Activated naive CD8-positive, alpha-beta T cell treated with anti-CD3 and anti-CD28 coated beads for 36 hours (primary cell): ENCODE data around the gene THBS3. TPM values are rescaled to one million over a fixed set of nuclear protein-coding genes. Genes with fewer than 3 reads are reported as not detected.
"Not testable (repeated sequence)": the region's sequence is repeated elsewhere in the genome, so short reads cannot be mapped to it uniquely, and the experiment has no call there.

Experiments used
- DNase-seq: peaks from one replicate; pipeline ENCODE4 v3.0.0; 2021
- H3K27ac Mint-ChIP-seq: one replicate; pipeline ENCODE4 v1.8.0; 2022; ENCODE audit warnings: mild to moderate bottlenecking, moderate library complexity, mixed read lengths
- H3K27me3 Mint-ChIP-seq: one replicate; pipeline ENCODE4 v1.8.0; 2022; ENCODE audit warnings: mild to moderate bottlenecking, mixed read lengths
- H3K36me3 Mint-ChIP-seq: one replicate; pipeline ENCODE4 v1.8.0; 2021; ENCODE audit warnings: mild to moderate bottlenecking, mixed read lengths
- H3K4me1 Mint-ChIP-seq: one replicate; pipeline ENCODE4 v1.8.0; 2021; ENCODE audit warnings: mixed read lengths
- H3K4me3 Mint-ChIP-seq: one replicate; pipeline ENCODE4 v1.8.0; 2022; ENCODE audit warnings: mild to moderate bottlenecking, moderate library complexity, mixed read lengths
- H3K9me3 Mint-ChIP-seq: one replicate; pipeline ENCODE4 v1.8.0; 2022; ENCODE audit warnings: mixed read lengths
- total RNA-seq, 2 experiments: library from RNA; stranded (reverse); gene quantifications; one replicate each; pipeline ENCODE4 v1.2.3, GENCODE V29; 2021

Gene THBS3
- total RNA-seq, 2 experiments from 2014 or later, result 7.4 to 9.3 TPM

DNA sequence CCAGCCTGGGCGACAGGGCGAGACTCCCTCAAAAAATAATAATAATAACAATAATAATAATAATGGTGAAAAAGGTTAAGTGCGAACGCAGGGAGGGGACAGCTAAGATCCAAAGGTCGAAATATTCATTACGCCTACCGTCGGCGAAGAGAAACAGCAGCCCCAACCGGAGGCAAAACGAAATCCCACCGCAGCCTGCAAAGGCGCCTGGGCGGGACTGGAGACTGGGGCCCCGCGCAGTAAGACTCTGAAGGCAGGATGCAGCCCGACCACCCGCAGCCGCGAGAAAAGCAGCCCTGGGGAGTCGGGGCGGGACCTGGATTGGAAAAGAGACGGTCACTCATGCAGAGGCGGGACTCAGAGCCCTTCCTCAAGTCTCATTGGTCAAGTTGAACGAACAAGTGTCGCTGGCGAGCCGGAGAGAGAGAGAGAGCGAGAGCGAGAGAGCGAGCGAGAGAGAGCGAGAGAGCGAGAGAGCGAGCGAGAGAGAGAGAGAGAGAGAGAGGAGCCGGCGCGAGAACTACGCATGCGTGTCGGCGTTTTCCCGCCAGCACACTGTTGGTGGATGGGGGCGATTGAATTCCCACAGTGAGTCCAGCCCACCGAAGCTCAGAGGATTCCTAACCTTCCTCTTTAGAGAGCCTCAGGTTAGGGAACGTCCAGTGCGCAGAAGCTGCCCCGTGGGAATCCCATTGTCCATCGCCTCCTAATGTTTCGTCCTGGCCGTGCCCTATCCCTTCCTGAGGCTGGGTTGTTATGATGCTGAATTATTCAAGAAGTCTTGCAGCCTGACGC, 36.9 kb upstream of the THBS3 start:
- Mint-ChIP-seq H3K27ac (peak overlapping the region; percentile 84), H3K9me3 (no peaks in the 10 kb centered on the region), H3K4me3 (peak overlapping the region; percentile 95), H3K4me1 (peaks cover 33% of the 10 kb centered on the region), H3K27me3 (peaks cover 4% of the 10 kb centered on the region), H3K36me3 (peaks cover 24% of the 10 kb centered on the region)
- DNase-seq, result peak; percentile 99

DNA sequence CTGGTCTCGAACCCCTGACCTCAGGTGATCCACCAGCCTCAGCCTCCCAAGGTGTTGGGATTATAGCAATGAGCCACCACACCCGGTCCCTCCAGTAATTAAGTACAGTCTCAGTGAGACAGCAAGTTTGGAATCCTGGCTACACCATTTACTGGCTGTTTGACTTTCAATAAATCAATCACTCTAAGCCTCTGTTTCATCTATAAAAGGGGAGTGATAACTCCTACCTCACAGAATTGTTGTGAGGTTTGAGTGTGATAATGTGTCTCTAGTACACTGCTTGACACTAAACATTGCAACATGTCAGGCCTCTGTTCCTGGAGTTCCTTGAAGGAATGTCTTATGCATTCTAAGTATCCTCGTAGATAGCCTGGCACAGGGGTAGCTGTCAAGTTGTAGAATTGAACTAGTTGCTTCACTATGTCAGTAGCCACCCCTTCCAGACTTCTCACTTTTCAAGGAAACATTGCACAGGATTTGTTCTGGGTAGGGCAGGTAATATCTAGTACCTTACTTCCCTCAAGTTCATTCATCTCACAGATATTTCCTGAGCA, 35.2 kb upstream of the THBS3 start:
- Mint-ChIP-seq H3K36me3 (peaks cover 25% of the 10 kb centered on the region), H3K27ac (peak overlapping the region; percentile 84), H3K4me1 (peaks cover 33% of the 10 kb centered on the region), H3K4me3 (peak overlapping the region; percentile 95), H3K27me3 (peaks cover 4% of the 10 kb centered on the region), H3K9me3 (no peaks in the 10 kb centered on the region)
- DNase-seq, result no peak

DNA sequence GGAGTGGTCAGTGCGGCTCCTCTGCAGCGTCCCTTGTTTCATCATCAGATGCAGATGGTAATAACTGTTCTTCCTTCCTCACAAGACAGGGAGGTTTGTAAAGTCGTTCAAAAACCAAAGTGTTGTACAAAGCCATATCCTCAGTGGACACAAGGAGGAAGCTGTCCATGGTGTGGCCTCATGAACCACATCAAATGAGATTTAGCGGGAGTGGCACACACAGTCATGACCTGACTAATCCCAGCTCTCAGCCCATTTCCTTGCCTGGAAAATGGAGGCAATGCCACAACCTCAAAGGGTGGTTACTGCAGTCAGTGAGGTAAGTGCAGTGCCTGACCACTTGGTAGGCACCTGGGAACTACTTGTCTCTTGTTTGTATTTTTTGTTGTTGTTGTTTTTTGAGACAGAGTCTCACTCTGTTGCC, 34.2 kb upstream of the THBS3 start:
- peaks cover 33% of the 10 kb centered on the region for H3K4me1 Mint-ChIP-seq
- peaks cover 4% of the 10 kb centered on the region for H3K27me3 Mint-ChIP-seq
- H3K27ac Mint-ChIP-seq, result peak overlapping the region; percentile 82
- peaks cover 25% of the 10 kb centered on the region for H3K36me3 Mint-ChIP-seq
- peak overlapping the region; percentile 52 for H3K4me3 Mint-ChIP-seq
- H3K9me3 Mint-ChIP-seq, result no peaks in the 10 kb centered on the region
- DNase-seq, result no peak

DNA sequence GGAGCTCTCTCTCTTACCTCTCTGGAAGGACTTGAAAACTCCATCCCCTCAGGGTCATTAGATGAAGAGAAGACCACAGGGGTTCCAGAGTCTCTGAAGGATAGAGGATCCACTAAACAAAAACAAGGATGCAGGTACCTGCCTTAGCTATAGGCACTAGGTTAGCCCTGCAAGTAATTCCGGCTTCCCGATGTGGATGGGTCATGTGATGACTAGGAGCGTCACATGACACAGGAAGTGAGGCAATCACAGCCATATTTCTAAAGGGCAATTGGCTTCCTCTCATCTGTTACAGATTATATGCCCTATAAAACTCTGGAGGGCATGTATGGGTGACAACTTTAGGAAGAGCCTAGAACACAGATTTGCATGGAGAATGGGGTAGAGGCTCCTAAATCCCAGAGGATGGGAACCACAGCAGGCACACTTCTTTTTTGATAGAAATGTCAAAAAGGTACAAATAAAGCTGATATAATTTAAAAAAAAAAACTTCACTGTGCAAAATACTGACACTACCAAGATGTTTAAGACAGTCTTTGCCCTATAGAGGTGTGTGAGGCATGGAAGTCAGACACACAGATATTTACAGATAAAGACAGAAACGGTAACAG, 33.5 kb upstream of the THBS3 start:
- H3K4me3 Mint-ChIP-seq, result peak overlapping the region; percentile 83
- peaks cover 24% of the 10 kb centered on the region for H3K36me3 Mint-ChIP-seq
- peaks cover 4% of the 10 kb centered on the region for H3K27me3 Mint-ChIP-seq
- H3K27ac Mint-ChIP-seq, result peak overlapping the region; percentile 82
- no peaks in the 10 kb centered on the region for H3K9me3 Mint-ChIP-seq
- peaks cover 31% of the 10 kb centered on the region for H3K4me1 Mint-ChIP-seq
- DNase-seq, result peak; percentile 58

DNA sequence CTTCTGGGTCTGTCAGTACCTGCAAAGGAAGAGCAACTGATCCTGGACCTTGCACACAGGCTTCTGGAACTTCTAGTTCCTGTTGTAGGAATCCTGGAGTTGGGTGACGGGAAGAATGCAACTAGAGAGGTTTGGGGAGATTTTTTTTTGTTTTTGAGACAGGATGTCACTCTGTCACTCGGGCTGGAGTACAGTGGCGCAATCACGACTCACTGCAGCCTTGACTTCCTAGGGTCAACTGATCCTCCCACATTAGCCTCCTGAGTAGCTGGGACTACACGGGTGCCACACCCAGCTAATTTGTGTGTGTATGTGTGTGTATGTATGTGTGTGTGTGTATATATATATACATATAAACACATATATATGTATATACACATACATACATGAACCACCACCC, 28.8 kb upstream of the THBS3 start:
- no peaks in the 10 kb centered on the region for H3K9me3 Mint-ChIP-seq
- no peaks in the 10 kb centered on the region for H3K27me3 Mint-ChIP-seq
- H3K27ac Mint-ChIP-seq, result no peak overlapping the region
- peaks cover 9% of the 10 kb centered on the region for H3K4me1 Mint-ChIP-seq
- DNase-seq, result no peak
- H3K36me3 Mint-ChIP-seq, result peaks cover 4% of the 10 kb centered on the region
- no peak overlapping the region for H3K4me3 Mint-ChIP-seq

DNA sequence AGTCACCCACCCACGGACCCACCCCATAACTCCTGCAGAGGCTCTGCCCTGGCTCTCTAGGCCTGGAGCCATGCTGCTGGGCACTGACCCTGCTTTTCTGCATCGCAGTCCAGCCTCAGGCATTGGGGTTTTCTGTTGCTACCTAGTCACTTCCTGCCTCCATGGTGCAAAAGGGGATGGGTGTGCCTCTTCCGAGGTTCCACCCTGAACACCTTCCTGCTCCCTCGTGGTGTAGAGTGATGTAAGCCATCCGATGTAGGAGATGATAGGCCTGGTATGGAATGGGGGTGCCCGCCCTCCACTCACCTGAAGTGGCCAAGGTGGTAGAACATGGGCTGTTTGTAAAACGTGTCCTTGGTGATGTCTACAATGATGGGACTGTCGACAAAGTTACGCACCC, 27.7 kb upstream of the THBS3 start:
- not testable (repeated sequence) for H3K36me3 Mint-ChIP-seq, DNase-seq, H3K4me1 Mint-ChIP-seq, H3K27me3 Mint-ChIP-seq, H3K9me3 Mint-ChIP-seq, H3K4me3 Mint-ChIP-seq, H3K27ac Mint-ChIP-seq

DNA sequence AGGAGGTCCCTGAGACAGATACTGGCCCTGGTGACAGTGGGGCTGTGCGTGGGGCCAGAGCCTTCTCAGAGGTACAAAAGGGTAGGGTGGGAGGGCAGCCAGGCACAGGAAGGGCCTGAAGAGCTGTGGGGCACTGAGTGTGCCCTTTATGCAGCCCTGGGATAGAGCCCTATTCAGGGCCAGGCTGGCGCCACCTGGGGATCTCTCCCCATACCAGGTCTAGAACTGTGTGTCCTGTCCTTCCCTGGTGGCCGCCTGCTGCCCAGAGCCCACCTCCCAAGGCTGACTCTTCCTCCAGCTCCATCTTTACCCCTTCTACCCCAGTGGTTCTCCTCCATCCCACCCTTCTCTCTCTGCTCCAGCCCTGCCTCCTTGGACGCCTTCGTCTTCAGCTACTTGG, 25.8 kb upstream of the THBS3 start:
- not testable (repeated sequence) for H3K4me3 Mint-ChIP-seq, H3K27ac Mint-ChIP-seq, H3K27me3 Mint-ChIP-seq, H3K4me1 Mint-ChIP-seq, DNase-seq, H3K9me3 Mint-ChIP-seq, H3K36me3 Mint-ChIP-seq

DNA sequence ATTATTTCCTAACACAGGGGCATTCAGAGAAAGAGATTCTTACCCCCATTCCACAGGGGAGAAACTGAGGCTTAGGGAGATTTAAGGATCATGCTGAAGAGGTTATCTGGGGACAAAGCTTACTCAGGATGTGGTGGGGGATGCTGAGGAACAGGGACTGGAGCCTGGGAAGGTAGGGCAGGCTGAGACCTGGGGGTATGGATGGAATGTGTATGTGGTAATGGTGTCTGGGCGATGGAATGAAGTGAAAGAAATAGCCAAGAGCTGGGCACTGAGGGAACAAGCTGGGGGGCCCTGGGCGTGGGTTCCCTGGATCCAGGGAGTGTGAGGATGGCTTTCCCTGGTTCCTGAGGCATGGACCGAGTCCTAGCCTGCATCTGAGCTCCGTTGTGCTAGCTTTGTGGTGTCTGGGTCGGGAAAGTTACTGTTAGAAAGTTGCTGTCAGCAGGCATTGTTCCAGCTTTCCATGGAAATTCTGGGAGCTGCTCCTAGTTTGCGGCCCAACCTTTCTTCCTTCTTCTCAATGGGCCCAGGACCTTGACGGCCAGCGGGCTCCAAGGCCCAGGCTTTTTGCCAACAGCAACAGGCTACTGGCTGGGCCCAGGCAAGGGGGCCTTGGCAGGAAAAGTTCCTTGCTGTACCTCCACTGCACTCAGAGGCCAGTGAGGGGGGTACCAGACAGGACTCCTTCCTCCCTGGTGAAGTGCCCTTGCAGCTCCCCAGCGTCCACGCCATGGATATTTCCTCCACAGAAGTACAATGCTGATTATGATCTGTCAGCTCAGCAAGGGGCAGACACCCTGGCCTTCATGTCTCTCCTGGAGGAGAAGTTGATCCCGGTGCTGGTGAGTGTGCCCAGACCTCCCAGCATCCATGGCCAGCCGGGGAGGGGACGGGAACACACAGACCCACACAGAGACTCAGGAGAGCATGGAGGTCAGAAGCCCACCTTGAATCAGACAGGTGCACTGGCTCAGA, 24.6 kb upstream of the THBS3 start:
- DNase-seq, H3K27me3 Mint-ChIP-seq, H3K27ac Mint-ChIP-seq, H3K4me3 Mint-ChIP-seq, H3K9me3 Mint-ChIP-seq, H3K36me3 Mint-ChIP-seq, H3K4me1 Mint-ChIP-seq: not testable (repeated sequence)

DNA sequence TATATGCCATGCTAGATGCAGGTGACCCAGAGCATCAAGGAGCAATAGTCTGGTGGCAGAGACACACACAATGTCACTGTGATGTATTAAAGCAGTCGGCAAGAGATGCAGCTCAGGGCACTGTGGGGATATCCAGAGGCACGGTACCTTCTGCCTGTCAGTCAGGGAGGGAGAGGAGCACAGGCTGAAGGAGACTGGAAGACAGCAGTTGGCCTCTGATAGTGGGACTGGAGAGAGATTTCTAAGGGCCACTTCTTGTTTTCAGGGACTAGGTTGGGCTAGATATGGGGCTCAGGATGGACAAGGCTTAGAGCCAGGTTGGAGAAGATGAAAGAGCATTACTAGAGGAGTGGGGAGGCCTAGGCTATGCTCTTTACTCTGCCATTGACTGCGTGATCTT, 23.6 kb upstream of the THBS3 start:
- DNase-seq, H3K9me3 Mint-ChIP-seq, H3K27ac Mint-ChIP-seq, H3K27me3 Mint-ChIP-seq, H3K4me3 Mint-ChIP-seq, H3K36me3 Mint-ChIP-seq: not testable (repeated sequence)
- peaks cover 12% of the 10 kb centered on the region for H3K4me1 Mint-ChIP-seq

DNA sequence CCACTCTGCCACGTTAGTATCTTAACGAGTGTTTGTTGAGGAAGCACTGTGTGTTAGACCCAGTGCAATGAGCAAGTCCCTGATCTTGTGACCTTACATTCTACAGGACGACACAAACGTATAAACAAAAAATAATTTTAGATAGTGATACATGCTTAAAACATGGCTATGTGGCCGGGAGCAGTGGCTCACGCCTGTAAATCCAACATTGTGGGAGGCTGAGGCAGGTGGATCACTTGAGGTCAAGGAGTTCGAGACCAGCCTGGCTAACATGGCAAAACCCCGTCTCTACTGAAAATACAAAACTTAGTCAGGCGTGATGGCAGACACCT, 20.4 kb upstream of the THBS3 start:
- no peaks in the 10 kb centered on the region for H3K27me3 Mint-ChIP-seq
- H3K4me1 Mint-ChIP-seq, result peaks cover 22% of the 10 kb centered on the region
- DNase-seq, result no peak
- H3K4me3 Mint-ChIP-seq, result peak overlapping the region; percentile 95
- H3K36me3 Mint-ChIP-seq, result peaks cover 12% of the 10 kb centered on the region
- H3K27ac Mint-ChIP-seq, result peak overlapping the region; percentile 97
- no peaks in the 10 kb centered on the region for H3K9me3 Mint-ChIP-seq

DNA sequence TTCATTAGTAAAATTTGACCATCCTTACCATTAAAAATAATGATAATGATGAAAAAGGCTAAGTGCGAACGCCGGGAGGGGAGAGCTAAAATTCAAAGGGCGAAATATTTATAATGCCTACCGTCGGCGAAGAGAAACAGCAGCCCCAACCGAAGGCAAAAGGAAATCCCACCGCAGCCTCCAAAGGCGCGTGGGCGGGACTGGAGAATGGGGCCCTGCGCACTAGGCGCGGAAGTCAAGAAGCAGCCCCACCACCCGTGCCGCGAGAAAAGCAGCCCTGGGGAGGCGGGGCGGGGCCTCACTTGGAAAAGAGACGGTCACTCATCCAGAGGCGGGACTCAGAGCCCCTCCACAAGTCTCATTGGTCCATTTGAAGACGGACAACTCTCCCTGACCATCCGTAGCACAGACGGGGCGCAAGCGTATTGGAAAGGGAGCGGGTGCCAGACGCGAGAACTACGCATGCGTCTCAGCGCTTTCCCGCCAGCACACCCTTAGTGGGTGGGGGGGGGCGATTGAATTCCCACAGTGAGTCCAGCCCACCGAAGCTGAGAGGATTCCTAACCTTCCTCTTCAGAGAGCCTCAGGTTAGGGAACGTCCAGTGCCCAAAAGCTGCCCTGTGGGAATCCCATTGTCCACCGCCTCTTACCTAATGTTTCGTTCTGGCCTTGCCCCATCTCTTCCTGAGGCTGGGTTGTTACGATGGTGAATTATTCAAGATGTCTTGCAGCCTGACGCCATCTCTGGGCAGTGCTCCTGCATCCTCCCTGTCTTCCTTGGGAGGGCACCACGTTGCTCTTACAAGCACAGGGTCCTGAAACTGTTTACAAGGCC, 19.8 kb upstream of the THBS3 start:
- Mint-ChIP-seq H3K4me1 (peaks cover 22% of the 10 kb centered on the region), H3K9me3 (no peaks in the 10 kb centered on the region), H3K36me3 (peaks cover 12% of the 10 kb centered on the region), H3K4me3 (peak overlapping the region; percentile 95), H3K27ac (peak overlapping the region; percentile 97), H3K27me3 (no peaks in the 10 kb centered on the region)
- DNase-seq, result peak; percentile 99

DNA sequence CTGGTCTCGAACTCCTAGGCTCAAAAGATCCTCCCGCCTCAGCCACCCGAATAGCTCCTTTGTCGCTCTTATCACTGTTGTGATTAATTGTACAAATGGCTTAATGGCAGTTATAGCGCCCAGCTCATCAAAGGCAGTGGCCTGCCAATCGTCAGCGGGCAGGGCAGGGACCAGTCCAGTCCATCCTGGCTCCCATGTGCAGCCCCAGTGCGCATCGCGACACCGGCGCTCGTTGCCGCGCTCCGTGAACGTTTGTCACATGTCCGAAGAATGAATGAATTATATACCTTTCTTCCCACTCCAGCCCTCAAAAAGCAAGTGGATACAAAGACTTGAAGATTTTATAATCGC, 19.2 kb upstream of the THBS3 start:
- H3K27ac Mint-ChIP-seq, result peak overlapping the region; percentile 97
- peak overlapping the region; percentile 95 for H3K4me3 Mint-ChIP-seq

DNA sequence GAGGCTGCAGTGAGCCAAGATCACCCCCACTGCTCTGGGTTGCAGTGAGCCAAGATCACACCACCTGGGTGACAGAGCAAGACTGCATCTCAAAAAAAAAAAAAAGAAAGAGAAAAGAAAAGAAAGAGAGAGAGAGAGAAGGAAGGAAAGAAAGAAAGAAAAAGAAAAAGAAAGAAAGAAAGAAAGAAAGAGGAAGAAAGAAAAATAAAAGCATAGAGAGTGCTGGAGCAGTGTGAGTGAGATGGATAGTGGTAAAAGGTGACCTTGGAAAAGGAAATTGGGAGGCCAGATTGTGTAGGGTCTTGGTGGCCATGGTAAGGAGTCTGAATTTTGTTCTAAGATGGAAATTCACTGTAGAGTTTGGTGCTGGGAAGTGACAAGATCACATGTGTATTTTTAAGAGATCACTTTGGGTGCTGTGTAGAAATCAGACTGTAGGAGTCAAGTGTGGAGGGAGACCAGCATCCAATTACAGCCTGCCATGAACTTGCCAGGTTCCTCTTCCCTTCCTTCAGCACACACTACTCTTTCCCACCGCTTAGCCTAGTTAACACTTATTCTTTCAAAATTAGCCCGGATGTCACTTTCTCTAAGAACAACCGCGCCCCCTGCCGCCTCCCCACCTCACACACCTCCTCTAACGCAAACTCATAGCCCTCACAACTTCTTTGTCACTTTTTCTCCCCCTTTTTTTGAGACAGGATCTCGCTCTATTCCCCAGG, 18.7 kb upstream of the THBS3 start:
- Mint-ChIP-seq H3K27ac (peak overlapping the region; percentile 97), H3K27me3 (no peaks in the 10 kb centered on the region), H3K9me3 (no peaks in the 10 kb centered on the region), H3K4me1 (peaks cover 22% of the 10 kb centered on the region), H3K36me3 (peaks cover 12% of the 10 kb centered on the region), H3K4me3 (peak overlapping the region; percentile 95)
- DNase-seq, result peak; percentile 74

More for the DNA sequence above, 19.2 kb upstream of the THBS3 start:
- Mint-ChIP-seq H3K36me3 (peaks cover 12% of the 10 kb centered on the region), H3K4me1 (peaks cover 22% of the 10 kb centered on the region), H3K9me3 (no peaks in the 10 kb centered on the region), H3K27me3 (no peaks in the 10 kb centered on the region)
- DNase-seq, result peak; percentile 67

DNA sequence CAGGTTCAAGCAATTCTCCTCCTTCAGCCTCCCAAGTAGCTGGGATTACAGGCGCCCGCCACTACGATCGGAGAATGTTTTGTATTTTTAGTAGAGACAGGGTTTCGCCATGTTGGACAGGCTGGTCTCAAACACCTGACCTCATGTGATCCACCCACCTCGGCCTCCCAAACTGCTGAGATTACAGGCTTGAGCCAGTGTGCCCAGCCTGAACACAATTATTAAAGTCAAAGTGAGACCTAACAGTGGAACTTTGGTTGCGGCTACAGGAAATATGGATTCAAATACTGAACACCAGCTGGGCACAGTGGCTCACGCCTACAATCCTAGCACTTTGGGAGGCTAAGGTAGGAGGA, 17.7 kb upstream of the THBS3 start:
- H3K27me3 Mint-ChIP-seq, DNase-seq, H3K9me3 Mint-ChIP-seq: not testable (repeated sequence)
- H3K27ac Mint-ChIP-seq, result peak overlapping the region; percentile 97
- peak overlapping the region; percentile 95 for H3K4me3 Mint-ChIP-seq
- peaks cover 19% of the 10 kb centered on the region for H3K4me1 Mint-ChIP-seq
- H3K36me3 Mint-ChIP-seq, result peaks cover 12% of the 10 kb centered on the region
